Stomach smooth muscle (tissue), 2 donors: ENCODE results near the gene SCAMP4.

Experiments used
- H3K27ac ChIP-seq: one replicate; pipeline ENCODE4 v1.7.0; 2013; ENCODE audit warnings: mild to moderate bottlenecking, low read length, inconsistent platforms
- H3K27me3 ChIP-seq, 2 donors: one replicate each; pipeline ENCODE4 v1.7.0; 2013; ENCODE audit warnings: low read length in 2 of 2; ENCODE audit not compliant: insufficient read depth in 2 of 2, control insufficient read depth in 1 of 2
- H3K36me3 ChIP-seq, 2 donors: one replicate each; pipeline ENCODE4 v1.7.0; 2013; ENCODE audit warnings: low read length in 2 of 2; ENCODE audit not compliant: control insufficient read depth in 2 of 2, insufficient read depth in 2 of 2
- H3K4me1 ChIP-seq: one replicate; pipeline ENCODE4 v1.7.0; 2013; ENCODE audit warnings: low read length; ENCODE audit not compliant: control insufficient read depth, insufficient read depth
- H3K4me3 ChIP-seq, 2 donors: one replicate each; pipeline ENCODE4 v1.7.0; 2013; ENCODE audit warnings: low read length in 2 of 2
- H3K9ac ChIP-seq, 2 donors: one replicate each; pipeline ENCODE4 v1.7.0; 2013; ENCODE audit warnings: low read length in 2 of 2, mild to moderate bottlenecking in 1 of 2
- H3K9me3 ChIP-seq, 2 donors: one replicate each; pipeline ENCODE4 v1.7.0; 2013; ENCODE audit warnings: low read length in 2 of 2; ENCODE audit not compliant: control insufficient read depth in 2 of 2
- donor health status: healthy.
- donor health status: Pancreatic carcinoma.

SCAMP4 gene

DNA sequence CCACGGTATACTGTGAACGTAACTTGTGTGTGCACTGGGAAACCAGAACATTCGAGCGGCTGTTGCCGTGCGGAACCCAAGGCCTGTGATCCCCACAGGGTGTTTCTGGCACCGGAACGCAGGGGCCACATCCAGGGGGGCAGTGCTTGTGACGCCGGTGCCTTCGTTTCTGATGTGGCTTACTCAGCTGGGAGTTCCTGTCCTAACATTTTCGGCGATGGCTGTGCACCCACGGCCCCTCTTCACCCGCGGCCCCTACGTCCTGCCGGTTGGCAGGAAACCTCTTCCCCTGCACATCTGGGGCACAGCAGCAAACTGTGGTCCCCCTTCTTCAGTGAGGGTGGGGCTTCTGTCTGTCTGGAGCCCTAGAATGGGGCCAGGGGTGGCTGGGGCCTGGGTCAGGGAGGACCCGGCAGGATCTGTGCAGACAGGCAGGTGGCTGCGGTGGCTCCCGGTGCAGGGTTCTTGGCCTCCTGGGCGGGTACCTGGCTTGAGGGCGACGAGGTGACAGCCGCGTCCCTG, 61.9 kb downstream of the SCAMP4 start:
- H3K27me3 ChIP-seq: no peaks in the 10 kb centered on the region
- H3K9me3 ChIP-seq: no peaks in the 10 kb centered on the region
- no peak overlapping the region for H3K9ac ChIP-seq
- H3K4me3 ChIP-seq: no peak overlapping the region
- H3K27ac ChIP-seq: no peak overlapping the region
- H3K4me1 ChIP-seq: no peaks in the 10 kb centered on the region
- H3K36me3 ChIP-seq: peaks cover 4 to 9% of the 10 kb centered on the region in 2 donors

DNA sequence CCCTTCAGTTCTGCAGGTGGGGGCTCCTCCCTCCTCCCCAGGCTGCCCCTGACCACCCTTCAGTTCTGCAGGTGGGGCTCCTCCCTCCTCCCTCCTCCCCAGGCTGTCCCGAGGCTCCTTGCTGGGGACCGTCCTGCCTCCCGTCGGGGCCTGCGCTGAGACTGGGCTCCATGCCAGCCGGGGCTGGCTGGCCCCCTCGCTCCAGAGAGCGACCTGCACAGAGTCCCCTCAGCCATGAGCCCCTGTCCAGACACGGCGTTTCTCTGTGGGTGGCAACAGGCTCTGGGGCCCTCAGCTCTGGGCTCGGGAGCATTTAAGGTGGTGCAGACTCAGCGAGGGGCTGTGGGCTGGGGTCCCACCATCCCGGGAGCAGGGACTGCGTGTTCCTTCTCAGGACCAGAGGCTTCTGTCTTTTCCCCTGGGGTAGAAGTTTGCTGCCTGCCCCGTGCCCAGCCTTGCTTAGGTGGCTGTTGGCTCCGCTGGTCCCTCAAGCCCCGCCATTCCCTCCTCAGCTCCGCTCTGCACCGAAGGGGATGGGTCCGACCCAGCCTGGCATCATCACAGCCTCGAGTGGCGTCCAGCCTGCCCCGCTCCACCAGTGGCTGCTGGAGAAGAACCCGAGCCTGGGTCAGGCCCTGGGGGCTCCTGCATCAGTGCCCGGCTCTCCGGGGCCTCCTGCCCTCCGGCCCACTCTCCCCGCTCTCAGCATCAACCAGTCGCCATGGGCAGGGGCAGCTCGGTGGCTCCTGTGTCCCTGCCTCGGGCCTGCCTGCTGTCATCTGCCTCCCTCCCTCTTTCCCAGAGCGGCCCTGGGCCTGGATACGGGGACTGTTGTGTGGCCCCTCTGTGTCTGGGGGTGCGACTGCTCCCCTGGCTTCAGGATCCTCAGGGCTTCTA, 63.3 kb downstream of the SCAMP4 start:
- no peaks in the 10 kb centered on the region for H3K27me3 ChIP-seq
- no peaks in the 10 kb centered on the region for H3K9me3 ChIP-seq
- H3K4me3 ChIP-seq: no peak overlapping the region
- no peaks in the 10 kb centered on the region for H3K4me1 ChIP-seq
- H3K9ac ChIP-seq: no peak overlapping the region
- H3K27ac ChIP-seq: no peak overlapping the region
- H3K36me3 ChIP-seq: peaks cover 4 to 7% of the 10 kb centered on the region in 2 donors

DNA sequence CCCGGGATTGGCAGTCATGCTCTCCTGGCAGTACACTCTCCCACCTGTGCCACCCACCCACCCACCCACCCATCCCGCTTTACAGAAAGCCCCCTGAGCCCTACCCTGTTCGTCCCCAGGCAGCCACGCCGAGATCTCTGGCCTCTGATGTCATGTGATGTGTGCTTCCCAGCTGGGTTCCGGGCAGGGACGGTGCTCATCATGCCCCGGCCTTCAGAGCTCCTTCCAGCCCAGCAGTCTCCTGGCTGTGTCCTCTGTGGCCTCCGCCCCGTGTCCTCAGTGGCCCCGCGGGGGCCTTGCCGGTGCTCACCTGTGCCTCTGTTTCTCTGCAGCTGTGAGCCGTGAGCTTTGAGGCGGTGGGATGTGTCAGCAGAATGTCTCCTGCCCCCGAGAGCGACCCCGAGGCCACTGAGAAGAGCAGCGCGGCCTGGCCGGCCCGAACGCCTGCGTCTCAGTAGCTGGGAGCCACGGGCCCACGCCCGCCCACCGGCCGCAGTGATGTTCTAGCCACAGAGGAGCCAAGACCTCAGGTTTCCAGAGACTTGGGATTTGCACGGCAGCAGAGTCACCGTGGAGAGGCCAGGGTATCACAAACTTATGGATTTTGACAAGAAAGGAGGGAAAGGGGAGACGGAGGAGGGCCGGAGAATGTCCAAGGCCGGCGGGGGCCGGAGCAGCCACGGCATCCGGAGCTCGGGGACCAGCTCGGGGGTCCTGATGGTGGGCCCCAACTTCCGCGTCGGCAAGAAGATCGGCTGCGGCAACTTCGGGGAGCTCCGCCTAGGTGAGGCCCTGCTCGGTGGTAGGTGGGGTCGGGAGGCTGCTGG, 64.2 kb downstream of the SCAMP4 start:
- Histone ChIP-seq H3K27me3 (no peaks in the 10 kb centered on the region), H3K36me3 (peaks cover 4 to 7% of the 10 kb centered on the region in 2 donors), H3K27ac (no peak overlapping the region), H3K4me1 (no peaks in the 10 kb centered on the region), H3K9ac (no peak overlapping the region), H3K9me3 (no peaks in the 10 kb centered on the region), H3K4me3 (no peak overlapping the region)

DNA sequence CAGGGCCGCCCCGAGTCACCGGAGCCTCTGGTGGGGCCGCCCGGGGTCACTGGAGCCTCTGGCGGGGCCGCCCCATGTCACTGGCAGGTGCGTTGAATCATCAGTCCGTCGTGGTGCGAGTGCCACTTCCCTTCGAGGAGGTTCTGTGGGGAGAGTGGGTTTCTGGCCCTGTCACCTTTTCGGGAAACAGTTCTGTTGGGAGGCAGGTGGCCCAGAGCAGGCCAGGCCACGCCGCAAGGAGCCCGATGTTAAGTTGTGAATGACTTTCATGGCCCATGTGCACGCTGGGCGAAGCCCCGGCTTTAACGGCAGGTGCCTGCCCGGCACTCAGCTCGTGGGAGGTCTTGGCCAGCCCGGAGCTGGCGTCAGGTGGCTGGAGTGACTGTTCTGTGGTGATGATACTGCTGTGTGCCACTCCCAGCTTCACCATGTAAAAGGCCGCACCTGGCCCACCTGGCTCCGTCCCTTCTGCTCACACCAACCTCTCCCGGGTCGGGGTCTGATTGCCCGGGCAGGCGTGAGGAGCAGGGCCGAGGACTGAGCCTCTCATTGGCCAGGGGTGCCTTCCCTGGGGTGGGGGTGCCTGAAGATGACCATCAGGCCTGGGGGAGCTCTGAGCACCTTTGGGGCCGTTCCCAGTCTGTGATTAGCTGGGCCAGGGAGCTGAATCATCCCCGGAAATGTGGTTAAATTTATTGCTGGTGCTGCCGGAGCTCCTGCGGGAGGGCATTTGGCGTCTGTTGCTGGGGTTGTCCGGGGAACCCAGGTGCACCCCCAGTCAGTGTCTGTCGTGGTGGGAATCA, 65.0 kb downstream of the SCAMP4 start:
- H3K36me3 ChIP-seq: peaks cover 4 to 7% of the 10 kb centered on the region in 2 donors
- no peak overlapping the region for H3K27ac ChIP-seq
- H3K4me3 ChIP-seq: no peak overlapping the region
- no peak overlapping the region for H3K9ac ChIP-seq
- no peaks in the 10 kb centered on the region for H3K9me3 ChIP-seq
- no peaks in the 10 kb centered on the region for H3K27me3 ChIP-seq
- H3K4me1 ChIP-seq: no peaks in the 10 kb centered on the region

DNA sequence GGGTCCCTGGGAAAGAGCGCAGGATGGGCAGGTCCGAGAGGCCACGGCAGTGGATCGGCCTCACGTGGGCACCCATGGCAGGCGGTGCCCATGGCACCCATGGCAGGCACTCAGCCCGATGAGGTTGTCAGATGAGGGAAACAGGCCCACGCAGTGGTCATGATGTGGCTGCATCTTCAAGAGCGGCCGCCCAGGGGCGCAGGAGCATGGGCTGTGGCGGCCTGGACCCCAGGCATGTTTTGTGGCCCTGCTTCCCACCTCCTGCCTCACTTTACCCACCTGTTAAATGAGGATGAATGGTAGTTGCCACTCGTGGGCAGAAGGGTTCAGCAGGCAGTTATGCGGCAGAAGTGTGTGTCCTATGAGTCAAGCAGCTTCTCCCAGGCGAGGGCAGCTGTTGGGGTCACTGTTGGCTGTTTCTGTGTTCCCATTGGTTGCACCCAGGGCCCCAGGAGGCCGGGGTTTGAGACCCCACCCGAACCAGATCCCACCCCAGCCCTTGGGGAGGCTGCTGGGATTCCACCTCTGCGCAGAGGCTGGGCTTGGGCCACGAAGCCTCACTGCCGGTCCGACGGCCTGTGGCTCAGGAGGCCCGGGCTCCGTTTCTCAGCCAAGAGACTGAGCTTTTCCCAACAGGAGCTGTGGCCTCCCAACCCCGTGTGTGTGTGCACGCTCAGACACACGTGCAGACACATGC, 65.8 kb downstream of the SCAMP4 start:
- Histone ChIP-seq H3K4me3 (no peak overlapping the region), H3K27me3 (no peaks in the 10 kb centered on the region), H3K4me1 (no peaks in the 10 kb centered on the region), H3K9me3 (no peaks in the 10 kb centered on the region), H3K9ac (no peak overlapping the region), H3K27ac (no peak overlapping the region), H3K36me3 (peaks cover 4 to 7% of the 10 kb centered on the region in 2 donors)

DNA sequence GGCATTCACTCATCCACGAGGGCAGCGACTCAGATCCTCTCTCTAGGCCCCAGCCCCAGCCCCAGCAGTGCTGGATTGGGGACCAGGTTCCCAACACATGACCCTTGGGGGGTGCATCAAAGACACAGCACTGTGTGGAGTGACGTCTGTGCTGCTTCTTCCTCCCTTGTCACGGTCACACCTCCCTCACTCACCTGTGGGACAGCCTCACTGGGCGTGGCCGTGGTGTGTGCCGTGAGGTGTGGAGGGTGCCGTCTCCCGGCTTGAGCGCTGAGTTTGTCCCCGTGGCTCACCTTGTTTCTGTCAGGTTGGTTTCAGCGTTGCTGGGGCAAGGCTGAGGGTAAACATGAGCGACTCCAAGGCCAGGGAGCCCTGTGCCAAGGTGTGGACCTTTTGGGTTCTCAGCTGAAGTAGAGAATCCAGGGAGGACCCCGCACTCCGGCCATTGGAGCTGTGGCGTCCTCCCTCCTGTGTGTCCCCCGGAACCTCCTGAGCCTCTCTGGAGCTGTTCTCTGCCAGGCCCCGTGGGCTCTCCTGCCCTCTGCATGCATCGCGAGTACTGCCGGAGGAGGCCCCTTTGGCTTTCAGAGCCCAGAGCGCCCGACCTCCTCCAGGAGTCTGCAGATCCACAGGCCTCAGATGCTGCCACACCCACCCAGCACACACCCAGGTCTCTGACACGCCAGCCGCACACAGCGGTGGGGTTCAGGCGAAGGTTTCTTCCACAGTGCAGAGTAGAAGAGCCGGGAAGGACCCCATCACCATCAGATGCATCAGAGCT, 69.4 kb downstream of the SCAMP4 start:
- Histone ChIP-seq H3K4me1 (no peaks in the 10 kb centered on the region), H3K27me3 (no peaks in the 10 kb centered on the region), H3K9ac (no peak overlapping the region), H3K9me3 (no peaks in the 10 kb centered on the region), H3K36me3 (peaks cover under 1 to 8% of the 10 kb centered on the region in 2 donors), H3K27ac (no peak overlapping the region), H3K4me3 (no peak overlapping the region)

DNA sequence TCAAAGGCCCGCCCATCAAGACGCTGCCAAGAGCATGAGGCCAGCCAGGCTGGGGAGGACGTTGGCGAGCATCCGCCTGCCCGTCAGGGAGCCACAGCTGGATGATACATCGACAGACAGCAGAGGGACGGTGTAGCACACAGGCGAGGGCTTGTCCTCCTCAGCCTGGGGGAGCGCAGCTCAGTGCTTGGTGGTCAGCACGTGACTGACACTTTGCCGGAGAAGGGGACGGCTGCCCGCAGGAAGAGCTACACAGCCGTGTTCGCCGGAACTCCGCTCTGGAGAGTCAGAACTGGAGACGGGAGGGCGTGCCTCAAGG, 69.9 kb downstream of the SCAMP4 start:
- no peak overlapping the region for H3K4me3 ChIP-seq
- H3K36me3 ChIP-seq: peaks cover 0 to 8% of the 10 kb centered on the region in 2 donors
- no peak overlapping the region for H3K27ac ChIP-seq
- no peaks in the 10 kb centered on the region for H3K27me3 ChIP-seq
- no peaks in the 10 kb centered on the region for H3K9me3 ChIP-seq
- H3K9ac ChIP-seq: no peak overlapping the region
- no peaks in the 10 kb centered on the region for H3K4me1 ChIP-seq
